ENCODE data around the gene ATAD3B. TPM values are rescaled to one million over a fixed set of nuclear protein-coding genes. Genes with fewer than 3 reads are reported as not detected.
"Not testable (repeated sequence)": the region's sequence is repeated elsewhere in the genome, so short reads cannot be mapped to it uniquely, and the experiment has no call there.

ATAD3B gene
- polyA plus RNA-seq, 1 donor from 2014 or later, result 57.2 TPM

DNA sequence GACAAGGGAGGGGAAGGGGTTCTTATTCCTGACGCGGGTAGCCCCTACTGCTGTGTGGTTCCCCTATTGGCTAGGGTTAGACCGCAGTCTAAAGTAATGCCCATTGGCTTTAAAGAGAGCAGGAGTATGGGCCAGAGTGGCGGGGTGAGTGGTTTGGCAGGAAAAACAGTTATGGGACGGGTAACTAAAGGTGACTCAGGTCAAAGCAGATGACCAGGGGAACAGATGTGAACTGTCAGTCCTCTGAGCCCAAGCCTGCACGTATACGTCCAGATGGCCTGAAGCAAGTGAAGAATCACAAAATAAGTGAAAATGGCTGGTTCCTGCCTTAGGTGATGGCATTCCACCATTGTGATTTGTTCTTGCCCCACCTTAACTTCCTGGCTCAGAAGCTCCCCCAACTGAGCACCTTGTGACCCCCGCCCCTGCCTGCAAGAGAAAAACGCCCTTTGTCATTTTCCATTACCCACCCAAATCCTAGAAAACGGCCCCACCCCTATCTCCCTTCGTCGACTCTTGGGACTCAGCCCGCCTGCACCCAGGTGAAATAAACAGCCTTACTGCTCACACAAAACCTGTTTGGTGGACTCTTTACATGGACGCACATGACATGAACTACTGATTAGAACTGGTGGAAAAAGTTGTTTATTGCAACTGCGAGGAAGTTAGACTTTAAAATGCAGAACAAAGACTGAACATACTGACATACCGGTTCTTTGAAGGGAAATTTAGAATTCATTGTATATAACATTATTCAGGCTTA, 758 bp upstream of the ATAD3B start:
- Histone ChIP-seq H3K4me3 (ENCODE audit: low read length) (peak overlapping the region; percentile 90), H3K9me2 (ENCODE audit: insufficient read depth, low read length) (no peaks in the 10 kb centered on the region), H3K27me3 (ENCODE audit: insufficient read depth, low read depth, low read length) (no peaks in the 10 kb centered on the region), H3K79me2 (replicated peaks; ENCODE audit: insufficient read depth, low read length) (peaks cover 20% of the 10 kb centered on the region), H2AFZ (ENCODE audit: low read depth, low read length) (peak overlapping the region; percentile 85), H3K9ac (ENCODE audit: low read length) (peak overlapping the region; percentile 76), H3K36me3 (ENCODE audit: insufficient read depth, low read length) (no peaks in the 10 kb centered on the region), H4K20me1 (ENCODE audit: insufficient read depth) (no peaks in the 10 kb centered on the region), H3K27ac (ENCODE audit: low read length) (peak overlapping the region; percentile 63), H3K9me3 (ENCODE audit: low read length) (no peaks in the 10 kb centered on the region), H3F3A (ENCODE audit: insufficient read depth, low read length, poor library complexity, severe bottlenecking) (no peaks in the 10 kb centered on the region), H3K4me2 (ENCODE audit: low read length) (peak overlapping the region; percentile 98)
- TF ChIP-seq REST (IDR thresholded peaks at IDR 0.05; ENCODE audit: borderline replicate concordance) (no peak), POLR2AphosphoS5 (IDR thresholded peaks at IDR 0.05) (no peak), TAF1 (IDR thresholded peaks at IDR 0.05; ENCODE audit: low read depth) (no peak), MXI1 (conservative IDR thresholded peaks at IDR 0.05; ENCODE audit: poor library complexity, severe bottlenecking) (no peak)
- TF ChIP-seq, protein P1, sequence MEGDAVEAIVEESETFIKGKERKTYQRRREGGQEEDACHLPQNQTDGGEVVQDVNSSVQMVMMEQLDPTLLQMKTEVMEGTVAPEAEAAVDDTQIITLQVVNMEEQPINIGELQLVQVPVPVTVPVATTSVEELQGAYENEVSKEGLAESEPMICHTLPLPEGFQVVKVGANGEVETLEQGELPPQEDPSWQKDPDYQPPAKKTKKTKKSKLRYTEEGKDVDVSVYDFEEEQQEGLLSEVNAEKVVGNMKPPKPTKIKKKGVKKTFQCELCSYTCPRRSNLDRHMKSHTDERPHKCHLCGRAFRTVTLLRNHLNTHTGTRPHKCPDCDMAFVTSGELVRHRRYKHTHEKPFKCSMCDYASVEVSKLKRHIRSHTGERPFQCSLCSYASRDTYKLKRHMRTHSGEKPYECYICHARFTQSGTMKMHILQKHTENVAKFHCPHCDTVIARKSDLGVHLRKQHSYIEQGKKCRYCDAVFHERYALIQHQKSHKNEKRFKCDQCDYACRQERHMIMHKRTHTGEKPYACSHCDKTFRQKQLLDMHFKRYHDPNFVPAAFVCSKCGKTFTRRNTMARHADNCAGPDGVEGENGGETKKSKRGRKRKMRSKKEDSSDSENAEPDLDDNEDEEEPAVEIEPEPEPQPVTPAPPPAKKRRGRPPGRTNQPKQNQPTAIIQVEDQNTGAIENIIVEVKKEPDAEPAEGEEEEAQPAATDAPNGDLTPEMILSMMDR (IDR thresholded peaks at IDR 0.05; ENCODE audit: poor library complexity, severe bottlenecking), result no peak

GRCh38 chr1:1472053-1472876, 700 bp downstream of the ATAD3B start:
- not testable (repeated sequence) for H2AFZ ChIP-seq (ENCODE audit: low read depth, low read length); H3K36me3 ChIP-seq (ENCODE audit: insufficient read depth, low read length); H3K9me3 ChIP-seq (ENCODE audit: low read length); H3K9me2 ChIP-seq (ENCODE audit: insufficient read depth, low read length); H3F3A ChIP-seq (ENCODE audit: insufficient read depth, low read length, poor library complexity, severe bottlenecking); H4K20me1 ChIP-seq (ENCODE audit: insufficient read depth); H3K27me3 ChIP-seq (ENCODE audit: insufficient read depth, low read depth, low read length); H3K27ac ChIP-seq (ENCODE audit: low read length)
- Histone ChIP-seq H3K79me2 (replicated peaks; ENCODE audit: insufficient read depth, low read length) (peaks cover 20% of the 10 kb centered on the region), H3K4me3 (ENCODE audit: low read length) (peak overlapping the region; percentile 65), H3K9ac (ENCODE audit: low read length) (peak overlapping the region; percentile 36), H3K4me2 (ENCODE audit: low read length) (peak overlapping the region; percentile 49)

- H3K27ac ChIP-seq (ENCODE audit: low read length); H4K20me1 ChIP-seq (ENCODE audit: insufficient read depth); H3K27me3 ChIP-seq (ENCODE audit: insufficient read depth, low read depth, low read length); H3K4me3 ChIP-seq (ENCODE audit: low read length); H3K9ac ChIP-seq (ENCODE audit: low read length); H3F3A ChIP-seq (ENCODE audit: insufficient read depth, low read length, poor library complexity, severe bottlenecking); H2AFZ ChIP-seq (ENCODE audit: low read depth, low read length); H3K36me3 ChIP-seq (ENCODE audit: insufficient read depth, low read length); H3K4me2 ChIP-seq (ENCODE audit: low read length); H3K9me3 ChIP-seq (ENCODE audit: low read length); H3K9me2 ChIP-seq (ENCODE audit: insufficient read depth, low read length): not testable (repeated sequence)
- H3K79me2 ChIP-seq (replicated peaks; ENCODE audit: insufficient read depth, low read length), result peaks cover 20% of the 10 kb centered on the region
Observed at GRCh38 chr1:1476011-1476410, 4.4 kb downstream of the ATAD3B start.
